Stimulated activated CD4-positive, alpha-beta T cell treated with anti-CD3 and anti-CD28 coated beads, Interleukin-1b, Interleukin-23, amount 100 ng/mL, for 4 hours (primary cell): Measurements from ENCODE around the gene LEMD2.

Experiments
- DNase-seq, 2 donors: peaks; one replicate each; pipeline ENCODE4 v3.0.0-alpha.2; 2020; ENCODE audit warnings: low read depth in 2 of 2

LEMD2 gene

GRCh38 chr6:33756211-33756954 is 32.5 kb downstream of the LEMD2 start:
- no peak for DNase-seq

GRCh38 chr6:33755070-33755869 is 33.7 kb downstream of the LEMD2 start:
- DNase-seq, result no peak

- no peak for DNase-seq
These were observed 34.7 kb downstream of the LEMD2 start for GRCh38 chr6:33754222-33754621.

- DNase-seq, result no peak
These were observed 36.3 kb downstream of the LEMD2 start for GRCh38 chr6:33752646-33753015.

GRCh38 chr6:33751771-33752645 is 36.9 kb downstream of the LEMD2 start:
- DNase-seq, result no peak

DNA sequence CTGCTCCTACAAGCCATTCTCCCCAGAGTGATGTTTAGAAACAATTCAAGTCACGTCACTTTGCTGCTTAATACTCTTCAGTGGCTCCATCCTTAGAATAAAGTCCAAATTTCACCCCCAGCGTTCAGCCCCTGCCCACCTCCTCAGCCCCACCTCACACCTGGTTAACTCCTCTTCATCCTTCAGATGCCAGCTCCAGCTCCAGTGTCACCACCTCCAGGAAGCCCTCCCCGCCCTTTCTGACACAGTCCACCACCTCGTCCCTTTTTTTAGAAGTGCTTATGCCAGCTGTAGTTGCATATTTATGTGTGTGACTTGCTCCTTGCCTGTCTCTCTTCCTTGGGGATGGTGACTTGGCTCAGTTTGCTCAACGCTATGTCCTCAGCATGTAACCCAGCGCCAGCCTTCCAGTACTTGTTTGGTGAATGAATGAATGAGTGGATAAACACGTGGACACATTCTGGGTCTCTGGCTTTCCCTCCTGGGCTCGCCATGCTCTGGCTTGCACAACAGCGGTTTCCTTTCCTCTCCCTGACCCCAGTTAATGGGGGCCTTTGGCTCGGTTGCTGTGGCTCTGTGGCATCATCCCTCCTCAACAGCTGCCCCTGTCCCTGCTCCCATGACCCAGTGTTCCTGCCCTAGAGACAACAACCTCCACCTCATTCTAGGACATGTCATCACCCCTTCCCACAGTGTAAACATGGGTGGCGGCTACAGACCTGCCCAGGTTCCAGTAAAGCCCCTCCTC is 38.5 kb downstream of the LEMD2 start:
- no peak for DNase-seq

GRCh38 chr6:33749401-33749800 is 39.5 kb downstream of the LEMD2 start:
- no peak for DNase-seq

- no peak for DNase-seq
These were observed 40.1 kb downstream of the LEMD2 start for GRCh38 chr6:33748841-33749240.

- no peak for DNase-seq
These were observed 41.1 kb downstream of the LEMD2 start for GRCh38 chr6:33747823-33748222.

DNA sequence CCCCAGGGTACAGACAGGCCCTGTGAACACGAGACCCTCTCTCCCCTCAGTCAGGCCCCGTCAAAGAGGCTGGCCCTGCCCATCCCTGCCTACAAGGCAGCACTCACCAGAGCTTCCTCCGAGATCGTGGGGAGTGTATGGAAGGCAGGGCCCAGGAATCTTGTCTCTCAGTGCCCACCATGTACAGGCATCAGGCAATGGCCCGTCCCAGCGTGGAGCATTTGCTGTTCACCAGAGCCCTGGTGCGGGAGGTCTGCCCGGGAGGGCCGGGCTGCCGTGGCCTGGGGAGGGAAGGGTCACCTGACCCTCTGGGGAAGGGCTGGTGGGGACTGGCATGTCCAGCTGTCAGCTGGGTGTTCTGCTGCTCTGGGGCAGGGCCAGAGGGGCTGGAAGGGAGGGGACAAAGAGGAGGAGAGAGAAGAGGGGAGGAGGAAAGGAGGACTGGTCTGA is 42.3 kb downstream of the LEMD2 start, which contains the start of gene IP6K3:
Gene IP6K3 (minus strand): TSS at position 255 of the 450 bp plus-strand sequence. CDS start 11,429 bp downstream, outside the sequence.
- no peak for DNase-seq

DNA sequence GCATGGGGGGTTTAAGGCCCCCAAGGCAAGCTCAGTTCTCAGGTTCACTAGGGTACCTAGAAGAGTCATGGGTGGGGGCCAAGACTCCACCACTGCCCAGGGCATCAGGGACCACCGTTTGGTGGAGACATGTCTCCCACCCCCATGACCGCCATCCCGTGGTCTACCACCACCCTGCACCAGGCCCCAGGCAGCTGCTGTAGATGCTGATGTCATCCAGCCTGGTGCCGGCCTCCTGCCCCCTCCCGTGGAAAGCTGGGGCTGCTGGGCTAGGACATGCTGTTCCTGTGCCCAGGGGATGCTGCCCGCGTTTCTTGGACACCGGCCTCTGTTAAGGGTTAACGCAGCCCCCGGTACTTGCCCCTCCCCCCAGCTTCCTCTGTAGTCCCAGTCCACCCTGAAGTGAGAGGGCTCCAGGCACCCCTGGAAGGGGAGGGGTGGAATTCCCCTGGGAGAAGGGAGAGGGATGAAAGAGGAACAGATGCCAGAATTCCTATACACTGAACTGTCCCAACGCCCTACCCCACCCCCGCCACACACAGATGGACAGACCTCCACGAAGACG is 42.8 kb downstream of the LEMD2 start:
- no peak for DNase-seq

GRCh38 chr6:33745548-33745947 is 43.4 kb downstream of the LEMD2 start:
- no peak for DNase-seq

GRCh38 chr6:33744895-33745546 is 43.9 kb downstream of the LEMD2 start:
- no peak for DNase-seq

- DNase-seq, result peak; percentile 66 to 69
These were observed 44.7 kb downstream of the LEMD2 start for GRCh38 chr6:33744001-33744848.

DNA sequence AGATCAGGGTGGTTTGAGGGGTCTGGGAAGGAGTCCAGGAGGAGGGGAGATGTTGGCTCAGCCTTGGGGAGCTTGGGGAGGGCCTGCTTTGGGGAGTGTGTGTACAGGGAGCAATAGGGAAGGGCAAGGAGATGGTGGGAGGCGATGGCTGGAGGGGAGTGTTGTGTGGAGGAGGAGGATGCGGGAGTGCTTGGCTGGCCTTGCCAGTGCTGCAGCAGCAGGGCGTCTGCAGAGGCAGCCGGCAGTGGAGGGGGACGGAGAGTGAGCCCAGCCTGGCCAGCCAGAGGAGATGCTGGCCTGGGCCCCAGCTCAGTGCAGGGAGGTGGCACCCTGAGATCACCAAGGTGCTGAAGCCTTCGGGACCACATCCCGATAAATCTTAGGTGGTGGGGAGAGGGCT is 46.1 kb downstream of the LEMD2 start:
- DNase-seq, result no peak

GRCh38 chr6:33742092-33742491 is 46.8 kb downstream of the LEMD2 start:
- no peak for DNase-seq

- no peak for DNase-seq
These were observed 48.1 kb downstream of the LEMD2 start for GRCh38 chr6:33740794-33741193.

DNA sequence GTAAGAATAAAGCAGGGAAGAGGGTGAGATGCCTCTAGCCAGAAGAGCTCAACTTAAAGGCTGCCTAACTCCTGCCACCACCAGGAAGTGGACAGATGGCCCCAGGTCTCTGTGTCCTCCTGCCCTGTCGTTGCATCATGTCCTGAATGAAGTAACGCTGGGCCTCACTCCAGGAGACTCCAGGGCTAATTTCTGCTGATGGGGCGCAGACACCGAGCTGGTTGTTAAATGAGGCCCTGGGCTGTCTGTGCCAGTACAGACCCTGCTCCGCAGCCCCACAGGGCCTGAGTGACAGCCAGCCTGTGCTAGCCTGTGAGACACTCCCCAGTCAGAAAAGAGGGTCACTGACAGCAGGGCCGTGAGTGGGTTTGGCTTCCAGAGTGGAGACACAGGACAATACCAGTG is 48.7 kb downstream of the LEMD2 start:
- DNase-seq, result no peak

DNA sequence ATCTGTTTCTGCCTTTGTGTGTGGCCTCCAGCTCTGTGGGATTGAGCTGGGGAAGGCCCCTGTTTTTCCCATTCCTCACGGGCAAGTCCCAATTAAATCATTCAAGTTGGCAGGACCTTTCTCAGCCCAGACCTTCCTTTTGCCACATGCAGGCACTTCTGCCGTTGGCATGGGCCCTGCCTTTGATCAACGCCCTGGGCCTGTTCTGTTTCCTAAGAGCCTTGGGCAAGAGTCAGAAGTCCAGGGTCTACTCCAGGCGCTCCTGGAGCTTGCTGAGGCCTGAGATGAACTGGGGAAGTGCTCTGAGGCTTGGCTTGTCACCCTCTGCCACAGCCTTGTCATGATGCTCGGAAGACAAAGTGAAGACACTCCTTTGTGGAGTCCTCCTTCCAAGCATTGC is 49.4 kb downstream of the LEMD2 start:
- no peak for DNase-seq

- DNase-seq, result no peak
These were observed 50.1 kb downstream of the LEMD2 start for GRCh38 chr6:33738879-33739278.
